ENCODE results near the gene VAMP8.
"Not testable (repeated sequence)": the region's sequence is repeated elsewhere in the genome, so short reads cannot be mapped to it uniquely, and the experiment has no call there.

Gene VAMP8

GRCh38 chr2:85560403-85560726, 17.0 kb upstream of the VAMP8 start:
- Histone ChIP-seq H3K9ac (ENCODE audit: low read length in 2 of 2) (peak overlapping the region; percentile 66 to 78), H3K36me3 (ENCODE audit: control insufficient read depth in 2 of 2, insufficient read depth in 2 of 2, low read length in 2 of 2) (peaks cover under 1 to 14% of the 10 kb centered on the region in 2 donors), H3K4me3 (ENCODE audit: low read length in 2 of 2) (peak overlapping the region; percentile 78 to 99), H3K4me1 (ENCODE audit: control insufficient read depth, insufficient read depth, low read length) (peaks cover 16% of the 10 kb centered on the region)
- not testable (repeated sequence) for H3K9me3 ChIP-seq (ENCODE audit: control insufficient read depth in 2 of 2, low read length in 2 of 2); H3K27me3 ChIP-seq (ENCODE audit: control insufficient read depth in 1 of 2, insufficient read depth in 2 of 2, low read length in 2 of 2); H3K27ac ChIP-seq (ENCODE audit: low read length)

- no peaks in the 10 kb centered on the region for H3K27me3 ChIP-seq (ENCODE audit: control insufficient read depth in 1 of 2, insufficient read depth in 2 of 2, low read length in 2 of 2)
- H3K4me3 ChIP-seq (ENCODE audit: low read length in 2 of 2): peak overlapping the region; percentile 78 to 99
- H3K27ac ChIP-seq (ENCODE audit: low read length): peak overlapping the region; percentile 74
- H3K36me3 ChIP-seq (ENCODE audit: control insufficient read depth in 2 of 2, insufficient read depth in 2 of 2, low read length in 2 of 2): peaks cover 0 to 14% of the 10 kb centered on the region in 2 donors
- H3K4me1 ChIP-seq (ENCODE audit: control insufficient read depth, insufficient read depth, low read length): peaks cover 16% of the 10 kb centered on the region
- H3K9ac ChIP-seq (ENCODE audit: low read length in 2 of 2): peak overlapping the region; percentile 66 to 78
- no peaks in the 10 kb centered on the region for H3K9me3 ChIP-seq (ENCODE audit: control insufficient read depth in 2 of 2, low read length in 2 of 2)
Measured at GRCh38 chr2:85560812-85561279, 16.5 kb upstream of the VAMP8 start.

GRCh38 chr2:85561280-85562212, 15.8 kb upstream of the VAMP8 start, which contains the start of gene GGCX:
Gene GGCX (minus strand): TSS chr2:85561493. CDS start chr2:85561428, 65 bp downstream.
- peak within 1 kb of the TSS; percentile 78 to 99 for H3K4me3 ChIP-seq (ENCODE audit: low read length in 2 of 2)
- H3K9ac ChIP-seq (ENCODE audit: low read length in 2 of 2): peak within 1 kb of the TSS; percentile 66 to 88
- H3K27ac ChIP-seq (ENCODE audit: low read length): peak within 1 kb of the TSS; percentile 74
- no peaks in the 10 kb centered on the region for H3K9me3 ChIP-seq (ENCODE audit: control insufficient read depth in 2 of 2, low read length in 2 of 2)
- H3K27me3 ChIP-seq (ENCODE audit: control insufficient read depth in 1 of 2, insufficient read depth in 2 of 2, low read length in 2 of 2): no peaks in the 10 kb centered on the region
- H3K36me3 ChIP-seq (ENCODE audit: control insufficient read depth in 2 of 2, insufficient read depth in 2 of 2, low read length in 2 of 2): peaks cover 0 to 9% of the 10 kb centered on the region in 2 donors
- peaks cover 16% of the 10 kb centered on the region for H3K4me1 ChIP-seq (ENCODE audit: control insufficient read depth, insufficient read depth, low read length)

GRCh38 chr2:85564144-85564563, 13.2 kb upstream of the VAMP8 start:
- H3K4me1 ChIP-seq (ENCODE audit: control insufficient read depth, insufficient read depth, low read length): peaks cover 11% of the 10 kb centered on the region
- H3K9me3 ChIP-seq (ENCODE audit: control insufficient read depth in 2 of 2, low read length in 2 of 2): no peaks in the 10 kb centered on the region
- no peaks in the 10 kb centered on the region for H3K27me3 ChIP-seq (ENCODE audit: control insufficient read depth in 1 of 2, insufficient read depth in 2 of 2, low read length in 2 of 2)
- H3K4me3 ChIP-seq (ENCODE audit: low read length in 2 of 2): no peak overlapping the region
- H3K36me3 ChIP-seq (ENCODE audit: control insufficient read depth in 2 of 2, insufficient read depth in 2 of 2, low read length in 2 of 2): no peaks in the 10 kb centered on the region
- H3K27ac ChIP-seq (ENCODE audit: low read length): no peak overlapping the region
- H3K9ac ChIP-seq (ENCODE audit: low read length in 2 of 2): no peak overlapping the region

- Histone ChIP-seq H3K36me3 (ENCODE audit: control insufficient read depth in 2 of 2, insufficient read depth in 2 of 2, low read length in 2 of 2) (no peaks in the 10 kb centered on the region), H3K4me3 (ENCODE audit: low read length in 2 of 2) (no peak overlapping the region), H3K4me1 (ENCODE audit: control insufficient read depth, insufficient read depth, low read length) (no peaks in the 10 kb centered on the region), H3K27ac (ENCODE audit: low read length) (no peak overlapping the region), H3K9me3 (ENCODE audit: control insufficient read depth in 2 of 2, low read length in 2 of 2) (no peaks in the 10 kb centered on the region), H3K9ac (ENCODE audit: low read length in 2 of 2) (no peak overlapping the region), H3K27me3 (ENCODE audit: control insufficient read depth in 1 of 2, insufficient read depth in 2 of 2, low read length in 2 of 2) (no peaks in the 10 kb centered on the region)
Measured at GRCh38 chr2:85566265-85566664, 11.1 kb upstream of the VAMP8 start.

- no peak overlapping the region for H3K27ac ChIP-seq (ENCODE audit: low read length)
Measured at GRCh38 chr2:85575739-85576138, 1.6 kb upstream of the VAMP8 start.

GRCh38 chr2:85577063-85577385, 362 bp upstream of the VAMP8 start:
- Histone ChIP-seq H3K9ac (ENCODE audit: low read length in 2 of 2) (no peak overlapping the region), H3K36me3 (ENCODE audit: control insufficient read depth in 2 of 2, insufficient read depth in 2 of 2, low read length in 2 of 2) (no peaks in the 10 kb centered on the region), H3K9me3 (ENCODE audit: control insufficient read depth in 2 of 2, low read length in 2 of 2) (no peaks in the 10 kb centered on the region), H3K4me3 (ENCODE audit: low read length in 2 of 2) (no peak overlapping the region), H3K4me1 (ENCODE audit: control insufficient read depth, insufficient read depth, low read length) (peaks cover 15% of the 10 kb centered on the region), H3K27me3 (ENCODE audit: control insufficient read depth in 1 of 2, insufficient read depth in 2 of 2, low read length in 2 of 2) (no peaks in the 10 kb centered on the region), H3K27ac (ENCODE audit: low read length) (no peak overlapping the region)

More at GRCh38 chr2:85575739-85576138, 1.6 kb upstream of the VAMP8 start:
- no peak overlapping the region for H3K4me3 ChIP-seq (ENCODE audit: low read length in 2 of 2)
- H3K9ac ChIP-seq (ENCODE audit: low read length in 2 of 2): no peak overlapping the region
- H3K9me3 ChIP-seq (ENCODE audit: control insufficient read depth in 2 of 2, low read length in 2 of 2): no peaks in the 10 kb centered on the region
- no peaks in the 10 kb centered on the region for H3K27me3 ChIP-seq (ENCODE audit: control insufficient read depth in 1 of 2, insufficient read depth in 2 of 2, low read length in 2 of 2)
- H3K4me1 ChIP-seq (ENCODE audit: control insufficient read depth, insufficient read depth, low read length): peaks cover 15% of the 10 kb centered on the region
- H3K36me3 ChIP-seq (ENCODE audit: control insufficient read depth in 2 of 2, insufficient read depth in 2 of 2, low read length in 2 of 2): no peaks in the 10 kb centered on the region

- H3K36me3 ChIP-seq (ENCODE audit: control insufficient read depth in 2 of 2, insufficient read depth in 2 of 2, low read length in 2 of 2): no peaks in the 10 kb centered on the region
- H3K9me3 ChIP-seq (ENCODE audit: control insufficient read depth in 2 of 2, low read length in 2 of 2): no peaks in the 10 kb centered on the region
- peak overlapping the region in 1 of 2 donors; percentile 45 for H3K9ac ChIP-seq (ENCODE audit: low read length in 2 of 2)
- no peak overlapping the region for H3K4me3 ChIP-seq (ENCODE audit: low read length in 2 of 2)
- H3K27ac ChIP-seq (ENCODE audit: low read length): peak overlapping the region; percentile 37
- no peaks in the 10 kb centered on the region for H3K27me3 ChIP-seq (ENCODE audit: control insufficient read depth in 1 of 2, insufficient read depth in 2 of 2, low read length in 2 of 2)
- H3K4me1 ChIP-seq (ENCODE audit: control insufficient read depth, insufficient read depth, low read length): peaks cover 15% of the 10 kb centered on the region
Measured at GRCh38 chr2:85578243-85579180, 1.1 kb downstream of the VAMP8 start.

GRCh38 chr2:85579266-85579935, 2.0 kb downstream of the VAMP8 start:
- Histone ChIP-seq H3K27ac (ENCODE audit: low read length) (no peak overlapping the region), H3K4me3 (ENCODE audit: low read length in 2 of 2) (no peak overlapping the region), H3K9me3 (ENCODE audit: control insufficient read depth in 2 of 2, low read length in 2 of 2) (no peaks in the 10 kb centered on the region), H3K27me3 (ENCODE audit: control insufficient read depth in 1 of 2, insufficient read depth in 2 of 2, low read length in 2 of 2) (no peaks in the 10 kb centered on the region), H3K9ac (ENCODE audit: low read length in 2 of 2) (peak overlapping the region in 1 of 2 donors; percentile 45), H3K4me1 (ENCODE audit: control insufficient read depth, insufficient read depth, low read length) (peaks cover 19% of the 10 kb centered on the region), H3K36me3 (ENCODE audit: control insufficient read depth in 2 of 2, insufficient read depth in 2 of 2, low read length in 2 of 2) (no peaks in the 10 kb centered on the region)

- Histone ChIP-seq H3K27ac (ENCODE audit: low read length) (no peak overlapping the region), H3K36me3 (ENCODE audit: control insufficient read depth in 2 of 2, insufficient read depth in 2 of 2, low read length in 2 of 2) (no peaks in the 10 kb centered on the region), H3K4me3 (ENCODE audit: low read length in 2 of 2) (no peak overlapping the region), H3K9ac (ENCODE audit: low read length in 2 of 2) (no peak overlapping the region), H3K4me1 (ENCODE audit: control insufficient read depth, insufficient read depth, low read length) (peaks cover 26% of the 10 kb centered on the region), H3K9me3 (ENCODE audit: control insufficient read depth in 2 of 2, low read length in 2 of 2) (no peaks in the 10 kb centered on the region), H3K27me3 (ENCODE audit: control insufficient read depth in 1 of 2, insufficient read depth in 2 of 2, low read length in 2 of 2) (no peaks in the 10 kb centered on the region)
Measured at GRCh38 chr2:85580206-85580605, 2.8 kb downstream of the VAMP8 start.
